GM19463 (cell line): Measurements from ENCODE around the gene TSPO2.
A peak's percentile ranks its signal among the peaks of the same experiment; 100 is the strongest.

Experiments used
- ATAC-seq: cut with Tn5 transposase; IDR thresholded peaks from one replicate; pipeline ENCODE4 v1.9.1; 2021; ENCODE audit warnings: mild to moderate bottlenecking, moderate library complexity; ENCODE audit not compliant: unreplicated experiment

The TSPO2 gene

DNA sequence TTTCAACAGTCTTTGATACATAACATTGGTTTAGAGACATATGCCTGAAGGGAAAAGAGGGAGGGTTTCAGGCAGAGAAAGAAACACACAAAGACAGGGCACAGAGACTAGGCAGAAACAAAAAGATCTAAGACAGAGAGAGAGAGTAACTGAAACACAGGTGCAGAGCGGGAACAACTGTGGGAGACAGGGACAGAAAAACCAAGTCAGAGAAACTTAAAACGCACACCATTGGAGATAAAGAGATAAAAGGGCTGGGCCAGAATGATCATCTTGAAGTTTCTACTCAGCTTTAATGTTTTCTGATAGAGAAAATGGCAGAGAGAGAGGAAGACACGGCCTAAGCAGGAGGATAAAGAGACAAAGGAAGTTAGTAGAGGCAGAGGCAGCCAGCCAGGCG is 15.0 kb upstream of the TSPO2 start:
- ATAC-seq = no peak

DNA sequence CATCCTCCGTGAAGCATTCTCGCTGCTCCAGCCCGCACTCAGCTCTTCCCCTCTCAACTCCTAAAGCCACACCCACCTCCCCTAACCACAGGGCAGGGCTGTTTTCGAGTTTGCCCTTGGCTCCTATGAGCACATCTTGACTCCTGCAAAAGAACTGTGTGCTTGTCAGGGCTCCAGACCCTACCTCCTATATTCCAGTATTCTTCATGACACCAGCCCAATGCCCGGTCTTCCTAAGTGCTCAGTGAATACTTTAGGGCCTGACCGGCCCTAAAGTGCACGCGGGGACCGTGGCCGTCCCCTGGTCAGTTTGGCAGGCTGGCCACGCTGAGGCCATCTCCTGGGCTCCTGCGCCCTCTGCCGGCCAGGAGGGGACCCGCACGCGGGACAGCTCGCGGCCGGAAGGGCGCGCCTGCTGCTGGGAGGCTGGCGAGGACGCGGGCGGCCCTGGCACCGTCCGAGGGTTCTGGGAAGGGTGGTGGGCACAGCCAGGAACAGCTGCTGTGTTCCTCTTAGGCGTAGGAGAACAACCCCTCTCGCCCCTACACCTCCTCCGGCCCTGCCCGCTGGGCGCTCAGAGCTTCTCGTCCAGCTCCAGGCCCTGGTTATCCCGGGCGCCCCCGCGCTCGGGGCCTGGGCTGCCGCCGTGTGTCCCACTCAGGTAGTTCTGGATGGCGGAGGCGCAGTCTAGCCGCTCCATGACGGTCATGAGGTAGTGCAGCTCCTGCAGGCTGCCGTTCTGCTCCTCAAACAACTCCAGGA is 14.3 kb upstream of the TSPO2 start:
- peak; percentile 94 for ATAC-seq

DNA sequence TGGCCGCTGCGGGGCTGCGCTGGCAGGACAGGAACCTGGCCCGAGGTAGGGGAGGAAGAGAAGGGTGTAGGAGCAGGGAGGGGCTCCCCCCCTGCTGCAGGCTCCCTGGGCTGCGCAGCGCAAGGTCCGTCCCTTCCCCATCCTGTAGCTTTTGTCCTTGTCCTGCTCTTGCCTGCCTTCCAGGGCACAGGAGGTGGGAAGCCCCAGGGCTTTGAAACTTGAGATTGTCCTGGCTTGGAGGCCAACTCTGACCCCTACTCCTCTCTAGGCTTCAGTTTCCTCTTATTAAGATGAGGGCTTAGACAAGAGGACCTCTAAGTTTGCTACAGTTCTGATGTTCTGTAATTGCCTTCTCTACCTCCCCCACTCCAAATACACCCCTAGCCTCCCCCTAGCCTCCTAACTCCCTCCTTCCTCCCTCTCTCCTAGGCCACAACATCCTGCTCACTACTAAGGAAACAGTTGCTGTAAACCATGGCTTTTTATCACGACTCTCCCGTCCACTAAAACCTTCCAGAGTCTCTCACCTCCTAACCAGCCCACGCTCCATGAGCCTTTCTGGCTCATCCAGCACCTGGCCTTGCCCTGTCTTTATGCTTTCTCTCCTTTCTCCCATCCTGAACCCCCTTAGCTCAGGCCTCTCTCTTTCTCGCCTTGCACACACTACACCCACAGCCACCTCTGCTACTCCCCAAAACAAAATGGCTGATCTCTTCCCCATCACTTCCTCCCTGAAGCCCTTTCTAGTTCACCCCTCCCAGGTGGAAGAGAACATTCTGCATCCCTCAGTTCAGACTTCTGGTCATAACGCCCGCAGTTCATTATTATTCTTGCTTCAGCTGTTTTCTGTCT is 13.5 kb upstream of the TSPO2 start:
- ATAC-seq = no peak

DNA sequence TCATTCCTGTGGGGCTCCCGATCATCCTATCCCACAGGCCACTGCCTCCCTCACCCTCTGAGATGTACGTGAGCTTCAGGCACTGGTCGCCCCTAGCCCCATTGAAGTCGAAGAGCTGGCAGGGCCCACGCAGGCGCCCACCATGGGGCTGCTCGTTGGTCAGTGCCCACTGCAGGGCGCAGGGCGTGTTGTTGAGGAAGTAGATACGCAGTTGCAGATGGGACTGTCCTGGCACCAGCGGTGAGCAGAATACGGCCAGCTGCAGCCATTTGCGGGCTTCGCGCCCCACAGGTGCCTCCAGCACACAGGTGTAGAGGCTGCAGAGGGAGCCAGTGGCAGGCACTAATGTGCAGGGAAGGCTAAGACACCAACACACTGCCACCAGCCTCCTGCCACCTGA is 9.4 kb upstream of the TSPO2 start:
- ATAC-seq = no peak

DNA sequence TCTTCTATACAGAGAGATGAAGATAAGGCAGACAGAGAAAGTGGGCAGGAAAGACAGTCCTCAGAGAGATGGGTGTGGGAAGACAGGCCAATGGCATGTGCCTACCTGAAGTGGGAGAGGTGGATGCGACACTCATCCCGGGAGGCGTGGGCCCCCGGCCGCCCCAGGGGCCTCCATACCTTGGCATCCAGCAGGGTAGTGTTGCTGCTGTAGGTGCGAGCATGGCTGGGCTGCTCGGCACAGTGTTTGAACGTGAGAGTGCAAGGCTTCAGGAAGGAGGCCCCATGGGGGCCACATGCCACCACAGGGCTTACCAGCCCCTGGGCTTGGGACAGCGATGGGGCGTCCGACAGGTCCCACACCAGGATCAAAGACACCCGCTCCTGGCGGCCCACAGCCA is 8.5 kb upstream of the TSPO2 start:
- ATAC-seq = no peak

DNA sequence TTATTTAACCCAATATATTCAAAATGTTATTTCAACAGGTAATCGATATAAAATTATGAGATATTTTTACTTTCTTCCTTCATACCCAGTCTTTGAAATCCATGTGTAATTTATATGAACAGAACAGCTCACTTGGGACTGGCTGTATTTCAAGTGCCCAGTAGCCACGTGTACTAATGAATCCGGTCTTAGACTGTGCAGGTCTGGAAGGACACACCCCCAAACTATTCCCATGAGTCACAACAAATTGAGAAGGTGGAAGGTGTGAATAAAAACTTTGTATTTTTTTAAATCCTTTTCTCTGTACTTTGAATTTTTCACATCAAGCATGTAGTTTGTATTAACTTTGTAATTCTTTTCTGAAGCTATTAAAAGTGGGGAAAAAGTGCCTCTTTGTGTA is 6.1 kb upstream of the TSPO2 start:
- no peak for ATAC-seq

DNA sequence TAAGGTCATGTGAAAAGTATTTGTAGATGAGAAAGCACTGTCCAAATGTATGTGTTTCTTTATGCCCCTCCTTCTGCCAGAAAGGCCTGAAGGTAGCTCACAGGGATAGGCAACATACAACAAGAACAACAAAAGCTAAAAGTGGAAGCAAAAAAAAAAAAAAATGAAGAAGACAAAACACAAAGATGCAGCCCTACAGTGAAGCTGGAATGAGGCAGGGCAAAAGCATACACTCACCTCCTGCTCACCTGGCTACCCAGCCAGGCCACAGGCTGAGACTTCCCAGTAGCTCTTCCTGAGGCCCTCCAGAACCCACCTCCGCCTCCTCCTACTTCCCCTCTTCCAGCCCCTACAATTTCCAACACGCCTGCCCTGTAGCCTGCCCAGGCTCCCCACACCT is 5.7 kb upstream of the TSPO2 start:
- no peak for ATAC-seq

DNA sequence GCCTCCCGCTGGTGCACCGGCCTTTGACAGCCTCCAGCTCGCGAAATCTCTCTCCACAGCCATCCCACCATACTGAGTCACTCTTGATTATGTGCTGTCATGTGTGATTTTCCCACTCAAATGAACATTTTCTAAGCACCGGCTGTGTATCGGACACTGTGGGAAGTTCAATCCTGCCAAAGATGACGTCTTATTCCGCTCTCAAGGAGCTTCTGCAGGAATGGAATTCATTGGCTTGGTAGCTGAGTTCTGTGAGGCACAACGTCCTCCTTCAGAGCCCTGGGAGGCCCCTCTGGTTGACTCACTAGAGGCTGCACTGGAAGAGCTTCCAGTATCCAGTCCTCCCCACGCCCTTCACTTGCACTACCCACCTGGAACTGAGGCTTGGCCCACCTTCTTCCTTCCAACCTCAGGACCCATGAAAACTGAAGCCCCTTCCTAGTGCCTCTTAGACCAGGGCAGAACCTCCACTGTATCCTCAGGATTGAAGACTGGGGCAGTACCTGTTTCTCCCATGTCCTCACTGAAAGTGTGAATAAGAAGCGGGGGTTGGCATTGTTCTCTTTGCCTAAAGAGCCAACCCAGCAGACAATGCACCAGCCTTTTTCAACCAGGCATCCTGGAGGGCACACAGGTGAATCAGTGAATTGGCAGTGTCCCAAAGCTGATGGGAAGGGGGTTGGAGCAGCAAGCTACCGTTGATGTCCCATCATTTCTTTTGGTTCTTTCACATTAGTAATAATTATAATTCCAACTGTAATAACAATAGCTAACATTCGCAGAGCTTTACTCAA is 5.0 kb upstream of the TSPO2 start:
- ATAC-seq = no peak

DNA sequence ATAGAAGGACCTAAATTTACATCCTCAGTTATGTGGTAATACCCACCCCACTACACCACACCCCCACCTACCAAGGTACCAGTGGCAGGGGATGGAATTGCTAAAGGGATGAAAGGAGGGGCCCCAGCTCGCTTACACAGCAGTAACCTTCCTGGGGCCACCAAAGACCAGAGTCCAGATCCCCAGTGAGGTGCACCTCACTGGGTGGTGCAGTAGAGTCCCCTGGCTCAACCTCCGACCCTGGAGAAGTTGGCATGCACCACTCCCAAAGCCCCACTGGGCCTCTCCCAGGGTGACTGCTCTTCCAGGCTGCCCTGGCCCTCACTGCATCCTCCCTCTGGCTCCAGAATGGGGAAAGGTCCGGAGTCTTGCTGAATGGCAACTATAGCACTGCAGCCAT is 4.1 kb upstream of the TSPO2 start:
- no peak for ATAC-seq

DNA sequence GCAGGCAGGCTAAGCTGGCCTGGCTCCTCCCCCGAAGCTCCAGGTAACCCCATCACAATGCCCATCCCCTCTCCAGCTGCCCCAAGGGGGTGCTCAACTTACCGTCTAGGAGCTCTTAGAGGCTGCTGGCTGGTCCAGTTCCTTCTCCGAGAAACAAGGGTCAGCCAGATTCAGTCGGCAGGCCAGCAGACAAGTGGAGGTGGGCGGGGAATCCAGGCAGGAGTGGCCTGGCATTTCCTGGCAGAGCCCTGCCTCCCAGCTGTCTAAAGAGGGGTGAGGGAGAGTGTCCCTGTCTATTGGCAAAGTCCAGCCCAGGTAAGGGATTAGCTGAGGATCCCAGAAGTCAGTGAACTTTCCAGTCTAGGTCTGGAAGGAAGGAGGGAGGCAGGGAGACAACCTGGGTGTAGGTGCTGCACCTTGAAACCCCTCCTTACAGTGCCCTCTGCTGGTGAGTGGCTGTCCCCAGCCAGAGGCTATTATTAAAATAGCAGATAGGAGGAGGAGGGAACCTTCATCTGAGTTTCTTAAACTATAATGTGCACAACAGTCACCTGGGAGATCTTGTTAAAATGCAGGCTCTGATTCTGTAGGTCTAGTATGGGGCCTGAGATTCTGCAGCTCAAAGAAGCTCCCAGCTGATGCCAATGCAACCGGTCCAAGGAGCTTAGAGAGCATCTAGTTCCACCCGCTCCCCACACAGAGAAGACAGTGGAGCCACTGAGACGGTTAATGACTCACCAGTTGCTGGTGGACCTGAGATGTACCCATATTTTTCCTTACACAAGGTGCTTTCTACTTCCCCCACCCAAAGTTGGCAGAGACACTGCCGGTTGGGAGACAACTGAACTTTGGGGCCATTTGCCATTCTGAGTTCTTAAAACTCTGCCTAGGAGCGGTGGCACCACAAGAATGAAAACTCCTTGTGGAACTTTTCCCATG is 2.9 kb upstream of the TSPO2 start, which contains the start of gene UNC5CL:
Gene UNC5CL, minus strand, starts transcription at position 162 of the 939 bp plus-strand sequence. CDS start 4,147 bp downstream, outside the sequence.
- no peak for ATAC-seq

DNA sequence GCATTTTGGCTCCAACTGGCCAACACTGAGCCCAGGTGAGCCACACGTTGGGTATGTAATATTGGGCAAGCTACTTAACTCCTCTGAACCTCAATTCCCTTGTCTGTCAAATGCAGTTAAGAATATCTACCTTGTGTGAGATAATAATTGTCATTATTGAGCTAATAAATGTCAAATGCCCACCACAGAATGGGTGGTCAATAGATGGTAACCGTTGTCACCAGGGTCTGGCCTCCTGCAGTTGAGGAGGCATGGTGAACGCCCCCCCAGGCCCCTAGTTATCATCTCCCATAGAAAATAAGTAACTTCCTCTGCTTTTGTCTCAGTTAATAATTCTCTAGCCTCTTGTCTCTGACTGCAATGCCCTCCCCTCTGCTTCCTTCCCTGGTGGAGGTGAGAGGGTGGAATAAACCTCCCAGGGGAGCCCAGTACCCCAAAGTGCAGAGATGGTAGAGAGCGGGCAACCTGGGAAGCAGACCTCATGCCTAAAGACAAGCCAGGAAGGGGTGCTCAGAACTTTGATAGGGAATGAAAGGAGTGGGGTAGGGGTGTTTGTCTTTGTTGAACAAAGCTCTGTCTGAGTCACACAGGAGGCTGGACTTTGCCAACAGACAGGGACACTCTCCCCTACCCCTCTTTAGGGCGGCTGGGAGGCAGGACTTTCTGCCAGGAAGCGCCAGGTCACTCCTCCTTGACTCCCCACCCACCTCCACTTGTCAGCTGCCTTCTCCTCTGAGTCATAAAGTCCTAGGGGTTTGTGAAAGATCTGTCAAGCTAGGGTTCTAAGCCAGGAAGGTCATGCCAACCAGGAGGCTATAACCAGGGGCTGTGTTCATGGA is 1.9 kb upstream of the TSPO2 start:
- peak; percentile 69 for ATAC-seq

DNA sequence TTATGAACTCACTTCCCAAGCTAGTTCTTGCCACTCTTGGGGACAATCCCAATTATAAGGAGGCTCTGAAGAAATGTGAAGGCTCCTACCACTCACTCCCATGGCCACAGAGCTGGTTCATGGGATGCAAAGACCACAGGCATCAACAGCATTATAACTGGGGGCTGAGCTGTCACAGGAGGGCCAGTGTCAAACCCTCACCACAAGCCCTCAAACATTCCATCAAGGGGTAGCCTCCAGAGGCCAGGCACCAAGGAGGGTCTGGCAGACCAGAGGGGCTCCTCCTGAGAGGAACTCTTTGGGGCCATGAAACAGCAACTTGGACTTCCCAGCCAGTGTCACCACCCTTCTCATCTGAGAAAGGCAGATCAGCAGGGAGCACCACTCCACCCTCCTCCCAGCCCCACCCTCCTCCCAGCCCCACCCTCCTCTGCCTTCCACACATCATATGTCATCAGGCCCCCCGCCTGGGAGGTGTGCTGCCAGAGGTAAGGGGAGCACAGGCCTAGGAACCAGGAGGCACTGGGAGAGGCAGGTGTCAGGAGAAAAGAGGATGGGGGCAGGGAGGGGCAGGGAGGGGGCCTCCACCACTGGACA is 1.2 kb upstream of the TSPO2 start:
- no peak for ATAC-seq

DNA sequence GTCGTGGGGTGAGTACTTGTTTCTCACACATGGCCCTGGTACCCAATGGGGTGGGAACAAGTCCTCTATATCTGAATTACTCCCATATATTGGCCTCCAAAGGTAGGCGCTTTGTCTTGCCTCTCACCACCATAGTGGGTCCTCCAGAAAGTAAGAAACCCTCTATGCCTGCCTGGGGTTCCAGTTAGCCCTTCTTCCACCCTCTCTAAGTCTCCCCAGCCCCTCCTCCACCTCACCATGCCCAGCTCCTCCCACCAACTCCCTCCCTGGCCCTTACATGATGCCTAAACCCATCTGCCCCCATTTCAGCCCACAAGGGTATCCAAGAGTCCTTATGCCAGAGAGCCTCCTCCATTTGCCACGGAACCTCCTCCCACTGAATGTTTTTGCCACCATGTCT is 884 bp downstream of the TSPO2 start:
- ATAC-seq = no peak

DNA sequence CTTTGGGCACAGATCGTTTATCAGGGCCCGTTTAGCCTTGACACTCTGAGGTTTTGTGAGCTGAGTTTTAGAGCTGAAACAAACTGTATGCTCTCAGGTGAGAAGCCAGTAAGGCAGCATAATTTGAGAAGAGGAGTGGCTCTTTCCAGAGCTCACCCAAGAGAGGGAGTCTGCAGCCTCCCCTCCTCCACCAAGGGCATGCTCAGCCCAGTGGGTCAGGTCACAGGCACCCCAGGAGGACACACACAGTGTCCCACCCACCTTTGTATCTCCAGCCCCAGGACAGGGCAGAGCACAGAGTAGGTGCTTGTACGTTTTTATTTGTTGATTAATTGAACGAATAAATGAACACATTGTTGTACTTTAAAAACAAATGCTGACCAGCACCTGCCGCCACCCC is 3.4 kb downstream of the TSPO2 start:
- no peak for ATAC-seq

DNA sequence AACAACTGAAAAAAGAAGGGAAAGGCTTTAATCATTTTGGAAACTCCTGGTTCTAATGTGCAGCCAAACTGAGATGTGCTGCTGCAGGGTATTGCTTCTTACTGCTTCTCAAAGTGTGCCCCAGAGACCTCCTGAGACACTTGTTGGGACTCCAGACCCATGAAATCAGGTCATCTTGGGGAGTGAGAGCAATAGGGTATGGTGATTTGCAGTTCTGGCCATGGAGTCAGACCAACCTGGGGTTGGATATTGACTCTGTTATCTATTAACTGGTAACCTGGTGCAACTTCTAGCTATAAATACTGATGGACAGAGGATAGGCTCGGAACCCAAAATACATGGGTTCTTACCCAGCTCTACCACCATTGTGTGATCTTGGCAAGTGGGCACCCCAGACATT is 3.8 kb downstream of the TSPO2 start:
- ATAC-seq = no peak

DNA sequence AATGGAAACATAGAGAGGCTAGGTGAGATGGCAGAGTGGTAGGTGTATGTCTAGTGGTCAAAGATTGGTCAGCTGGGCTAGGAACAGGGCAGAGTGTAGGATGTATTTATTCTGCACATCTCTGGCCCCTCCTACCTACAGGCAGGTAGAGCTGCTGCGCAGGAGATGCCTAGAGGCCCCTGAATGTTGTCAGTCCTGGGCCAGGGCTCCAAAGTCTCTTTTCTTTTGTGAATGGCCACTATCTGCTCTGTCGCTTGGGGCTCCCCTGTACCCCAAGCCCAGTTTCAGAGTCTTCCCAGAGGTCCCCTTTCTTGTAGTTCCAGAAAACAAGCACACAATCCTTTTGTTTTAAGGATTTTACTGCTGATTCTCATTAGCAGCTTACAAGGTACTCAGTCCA is 5.0 kb downstream of the TSPO2 start:
- no peak for ATAC-seq

DNA sequence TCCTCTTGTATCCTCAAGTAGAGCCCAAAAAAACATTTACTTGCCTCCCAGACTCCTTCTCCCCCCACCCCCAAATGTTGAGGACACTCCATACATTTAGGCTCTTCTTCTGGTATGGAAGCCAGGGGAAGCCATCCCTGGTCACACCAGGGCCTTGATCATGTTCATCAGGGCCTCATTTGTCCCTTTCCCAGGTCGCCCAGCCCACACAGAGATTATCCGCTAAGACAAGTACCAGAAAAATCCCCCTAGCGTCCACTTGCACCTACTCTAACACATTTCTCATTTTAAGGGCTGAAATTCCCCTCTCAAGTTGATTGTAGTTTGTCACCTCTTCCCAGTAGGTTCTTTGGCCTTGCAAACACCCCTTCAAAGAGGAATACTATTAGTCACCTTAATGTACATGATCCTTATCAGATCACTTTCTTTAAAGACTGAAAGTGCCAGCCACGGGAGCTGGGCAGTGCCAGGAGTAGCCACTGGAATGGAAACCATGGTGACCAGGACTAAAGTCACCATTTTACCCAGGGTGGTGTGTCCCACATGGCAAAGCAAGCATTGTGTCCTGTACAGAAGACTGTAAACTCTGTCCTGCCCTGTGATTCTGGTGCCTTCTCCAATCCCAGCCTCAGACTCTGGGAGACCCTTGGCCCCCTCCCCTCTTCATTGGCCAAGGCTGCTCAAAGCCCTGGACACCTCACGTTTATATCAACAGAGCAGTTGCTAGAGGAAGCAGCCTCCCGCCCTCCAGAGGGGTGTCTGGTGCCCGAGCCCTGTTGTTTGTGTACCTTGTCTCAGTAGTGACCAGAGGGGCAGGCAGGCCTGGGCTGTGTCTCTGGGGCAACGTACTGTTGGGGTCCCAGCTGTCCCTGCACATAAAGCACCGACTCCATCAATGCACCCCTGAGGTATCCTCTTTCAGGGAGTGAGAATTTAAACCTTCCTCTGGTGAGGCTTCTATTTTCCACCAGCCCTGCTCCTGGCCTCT is 5.8 kb downstream of the TSPO2 start:
- no peak for ATAC-seq

DNA sequence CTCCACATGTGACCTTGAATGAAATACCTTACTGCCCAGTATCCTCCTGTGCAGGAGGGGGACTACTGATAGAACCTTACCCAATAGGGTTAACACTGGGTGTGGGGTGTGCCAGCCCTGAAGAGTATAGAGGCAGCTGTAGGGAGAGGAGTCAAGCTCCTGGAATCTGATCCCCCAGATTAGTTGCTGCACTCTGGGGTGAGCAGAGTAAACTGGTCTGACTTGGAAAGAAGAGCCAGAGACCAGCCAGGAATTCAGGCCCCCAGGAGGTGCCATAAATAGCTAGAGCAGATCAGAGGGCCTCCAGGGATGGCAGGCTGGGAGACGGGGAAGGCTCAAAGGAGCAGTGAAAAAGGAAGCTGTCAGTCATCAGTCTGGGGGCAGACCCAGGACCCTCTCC is 7.3 kb downstream of the TSPO2 start:
- no peak for ATAC-seq
